IPS DF 6.9 (cell line): ENCODE data around the gene PARD3B.

ENCODE experiments used
- DNase-seq: peaks from one replicate; pipeline ENCODE4 v3.0.0-alpha.2; 2013; ENCODE audit warnings: low read depth, low spot score
- H3K27ac ChIP-seq: one replicate; pipeline ENCODE4 v1.5.1; 2013; ENCODE audit warnings: low read length, control low read depth
- H3K27me3 ChIP-seq: 2 replicates; pipeline ENCODE4 v1.6.1; 2013; ENCODE audit warnings: mild to moderate bottlenecking, low read length; ENCODE audit not compliant: control insufficient read depth, insufficient read depth
- H3K36me3 ChIP-seq: 2 replicates; pipeline ENCODE4 v1.6.1; 2013; ENCODE audit warnings: low read length; ENCODE audit not compliant: control insufficient read depth, insufficient read depth
- H3K4me1 ChIP-seq: 2 replicates; pipeline ENCODE4 v1.6.1; 2013; ENCODE audit warnings: low read length; ENCODE audit not compliant: control insufficient read depth, insufficient read depth
- H3K4me3 ChIP-seq: 2 replicates; pipeline ENCODE4 v1.5.1; 2013; ENCODE audit warnings: mild to moderate bottlenecking, low read length
- H3K9me3 ChIP-seq: 2 replicates; pipeline ENCODE4 v1.6.1; 2013; ENCODE audit warnings: low read length, inconsistent platforms; ENCODE audit not compliant: control insufficient read depth, insufficient read depth
- WGBS: extraction: QIAGEN DNeasy Blood & Tissue Kit; methylation state at CpG from one replicate; pipeline ENCODE4 v1.1.7; 2013; ENCODE audit warnings: mixed read lengths, missing lambda C conversion rate; ENCODE audit not compliant: insufficient read length, insufficient coverage; 5-methylcytosine and 5-hydroxymethylcytosine counted together

PARD3B gene

GRCh38 chr2:204986641-204987040, 441.4 kb downstream of the PARD3B start:
- no peak overlapping the region for H3K4me3 ChIP-seq
- no peaks in the 10 kb centered on the region for H3K4me1 ChIP-seq
- no peaks in the 10 kb centered on the region for H3K9me3 ChIP-seq
- no CpG with 5 or more reads among the region's 5 CpGs for WGBS
- H3K27me3 ChIP-seq, result no peaks in the 10 kb centered on the region
- H3K36me3 ChIP-seq, result no peaks in the 10 kb centered on the region
- H3K27ac ChIP-seq, result no peak overlapping the region
- DNase-seq, result no peak

DNA sequence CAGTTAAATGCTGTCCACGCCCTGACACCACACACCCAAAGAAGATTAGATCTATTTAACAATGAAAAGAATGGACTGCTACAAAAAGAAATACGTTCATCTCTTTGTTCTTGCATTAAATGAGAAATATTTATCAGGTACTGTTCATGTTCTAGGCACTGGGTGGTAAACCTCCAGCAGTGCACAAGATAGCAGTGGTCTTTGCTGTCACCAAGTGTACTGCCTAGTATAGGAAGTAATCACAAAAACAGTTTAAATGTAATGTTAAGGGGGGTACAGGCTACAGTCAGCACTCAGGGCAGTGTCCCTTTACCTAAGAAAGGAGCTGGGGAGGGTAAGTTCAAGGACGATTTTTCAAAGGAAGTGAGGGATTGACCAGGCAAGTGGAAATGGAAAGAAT, 443.6 kb downstream of the PARD3B start:
- no peaks in the 10 kb centered on the region for H3K9me3 ChIP-seq
- no peak overlapping the region for H3K27ac ChIP-seq
- H3K4me1 ChIP-seq, result no peaks in the 10 kb centered on the region
- no peaks in the 10 kb centered on the region for H3K36me3 ChIP-seq
- no peak for DNase-seq
- no CpG with 5 or more reads among the region's 3 CpGs for WGBS
- H3K4me3 ChIP-seq, result no peak overlapping the region
- H3K27me3 ChIP-seq, result no peaks in the 10 kb centered on the region

GRCh38 chr2:204989877-204990276, 444.6 kb downstream of the PARD3B start:
- H3K4me3 ChIP-seq, result no peak overlapping the region
- no peaks in the 10 kb centered on the region for H3K9me3 ChIP-seq
- no peak overlapping the region for H3K27ac ChIP-seq
- WGBS, result no CpG with 5 or more reads among the region's 1 CpG
- no peaks in the 10 kb centered on the region for H3K27me3 ChIP-seq
- no peaks in the 10 kb centered on the region for H3K36me3 ChIP-seq
- no peaks in the 10 kb centered on the region for H3K4me1 ChIP-seq
- DNase-seq, result no peak

DNA sequence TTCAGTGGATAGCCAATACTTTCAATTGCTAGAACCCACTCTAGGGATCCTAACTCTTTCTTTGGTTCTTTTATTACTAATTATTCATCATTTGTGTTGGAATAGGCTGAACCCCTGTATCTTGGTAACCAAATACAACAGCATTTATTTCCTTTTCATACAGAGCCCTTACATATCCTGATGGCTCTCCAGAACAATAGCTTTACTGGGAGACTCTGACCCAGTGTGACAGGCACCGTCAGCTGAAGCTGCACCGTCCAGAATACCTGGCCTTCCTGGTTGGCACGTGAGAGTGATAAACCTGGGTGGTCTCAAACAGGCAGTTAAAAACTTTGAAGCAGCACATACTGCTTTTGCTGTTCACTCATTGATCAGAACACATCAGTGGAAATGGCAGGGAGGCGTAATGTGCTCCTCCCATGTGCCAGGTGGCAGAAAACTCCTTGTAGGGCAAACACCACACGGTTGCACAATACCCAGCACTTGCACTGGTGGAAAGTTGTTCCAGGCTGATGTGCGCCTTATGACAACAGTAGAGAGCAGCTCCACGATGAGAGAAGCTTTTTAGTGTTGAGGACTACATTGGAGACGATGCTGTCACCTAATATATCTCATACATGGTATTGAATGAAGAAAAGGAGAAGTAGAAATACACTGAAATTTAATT, 456.2 kb downstream of the PARD3B start:
- WGBS, result no CpG with 5 or more reads among the region's 8 CpGs
- Histone ChIP-seq H3K9me3 (no peaks in the 10 kb centered on the region), H3K36me3 (no peaks in the 10 kb centered on the region), H3K4me1 (no peaks in the 10 kb centered on the region), H3K27me3 (no peaks in the 10 kb centered on the region), H3K27ac (no peak overlapping the region), H3K4me3 (no peak overlapping the region)
- DNase-seq, result no peak

DNA sequence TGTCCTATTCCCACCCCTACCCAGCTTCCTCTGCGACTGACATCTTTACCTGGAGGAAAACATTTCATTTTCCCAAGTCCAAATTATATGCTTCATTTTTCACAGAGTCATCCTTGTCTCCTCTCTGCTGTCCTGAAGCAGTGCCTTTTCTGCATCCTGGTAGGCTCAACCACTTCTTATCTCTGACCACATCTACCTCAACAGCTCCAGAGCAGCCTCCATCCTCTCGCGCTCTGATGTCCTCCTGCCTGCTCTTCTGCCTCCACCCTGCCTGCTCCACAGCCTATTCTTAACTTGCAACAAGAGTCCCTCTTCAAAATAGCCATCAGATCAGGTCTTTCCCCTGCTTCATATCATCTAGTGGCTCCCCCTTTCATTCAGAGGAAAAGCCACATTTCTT, 457.1 kb downstream of the PARD3B start:
- Histone ChIP-seq H3K9me3 (no peaks in the 10 kb centered on the region), H3K27me3 (no peaks in the 10 kb centered on the region), H3K36me3 (no peaks in the 10 kb centered on the region), H3K4me1 (no peaks in the 10 kb centered on the region), H3K27ac (no peak overlapping the region), H3K4me3 (no peak overlapping the region)
- no peak for DNase-seq
- WGBS, result no CpG with 5 or more reads among the region's 3 CpGs

DNA sequence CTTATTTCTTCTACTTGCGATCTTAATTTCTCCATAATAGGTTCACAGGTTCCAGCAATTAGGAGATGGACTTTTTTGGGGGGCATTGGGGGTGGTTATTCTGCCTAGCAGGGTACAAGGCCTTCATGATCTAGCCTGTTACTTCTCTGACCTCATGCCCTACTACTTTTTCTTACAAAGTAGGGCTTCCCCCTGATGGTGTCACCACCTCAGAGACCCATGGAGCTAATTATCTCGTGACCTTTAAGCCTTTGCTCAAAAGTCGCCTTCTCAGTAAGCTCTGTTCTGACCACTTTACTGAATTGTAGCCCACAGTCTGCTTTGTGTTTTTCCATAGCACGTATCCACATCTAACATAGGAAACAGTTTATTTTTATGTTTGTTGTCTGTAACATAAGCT, 458.0 kb downstream of the PARD3B start:
- H3K27me3 ChIP-seq, result no peaks in the 10 kb centered on the region
- H3K36me3 ChIP-seq, result no peaks in the 10 kb centered on the region
- H3K4me1 ChIP-seq, result no peaks in the 10 kb centered on the region
- no peak overlapping the region for H3K27ac ChIP-seq
- no peak for DNase-seq
- WGBS, result no CpG with 5 or more reads among the region's 4 CpGs
- H3K4me3 ChIP-seq, result no peak overlapping the region
- H3K9me3 ChIP-seq, result no peaks in the 10 kb centered on the region

GRCh38 chr2:205010196-205010595, 464.9 kb downstream of the PARD3B start:
- H3K4me3 ChIP-seq, result no peak overlapping the region
- H3K27me3 ChIP-seq, result no peaks in the 10 kb centered on the region
- H3K9me3 ChIP-seq, result no peaks in the 10 kb centered on the region
- WGBS, result no CpG with 5 or more reads among the region's 1 CpG
- H3K4me1 ChIP-seq, result no peaks in the 10 kb centered on the region
- H3K36me3 ChIP-seq, result no peaks in the 10 kb centered on the region
- no peak overlapping the region for H3K27ac ChIP-seq
- DNase-seq, result no peak

DNA sequence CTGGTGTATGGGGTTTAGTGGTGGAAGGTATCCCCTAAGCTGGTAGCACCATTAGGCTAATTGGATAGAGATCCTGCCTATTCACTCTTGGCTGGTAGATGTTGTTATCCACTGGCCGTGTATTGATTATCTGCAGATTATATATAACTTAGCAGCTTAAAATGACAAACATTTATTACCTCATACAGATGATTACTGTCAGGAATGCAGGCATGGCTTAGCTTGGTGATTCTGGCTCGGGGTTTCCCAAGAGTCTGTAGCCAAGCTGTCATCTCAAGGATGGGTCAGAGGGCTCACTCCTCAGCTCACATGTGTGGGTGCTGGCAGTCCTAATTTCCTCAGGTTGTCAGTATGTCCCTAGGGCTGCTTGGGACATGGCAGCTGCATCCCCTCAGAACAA, 465.8 kb downstream of the PARD3B start:
- Histone ChIP-seq H3K9me3 (no peaks in the 10 kb centered on the region), H3K4me3 (no peak overlapping the region), H3K4me1 (no peaks in the 10 kb centered on the region), H3K36me3 (no peaks in the 10 kb centered on the region), H3K27ac (no peak overlapping the region), H3K27me3 (no peaks in the 10 kb centered on the region)
- no CpG with 5 or more reads among the region's 2 CpGs for WGBS
- no peak for DNase-seq

DNA sequence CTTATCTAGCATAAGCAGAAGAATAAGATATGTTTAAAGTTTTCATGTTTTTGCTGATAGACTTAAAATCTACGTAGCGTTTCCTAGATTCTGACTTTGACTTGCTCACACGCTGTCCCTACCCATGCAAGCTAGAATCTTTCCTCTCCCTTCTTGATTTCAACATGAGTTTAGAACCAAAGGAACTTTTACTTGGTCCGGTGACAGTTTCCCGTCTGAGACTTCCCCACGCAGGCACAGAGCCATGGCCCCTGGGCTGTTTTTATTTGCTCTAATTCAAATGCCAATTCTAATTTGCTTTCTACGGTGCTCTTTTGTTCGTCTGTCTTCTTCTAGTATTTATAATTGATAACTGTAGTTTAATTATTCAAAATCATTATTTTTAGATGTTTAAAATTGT, 467.7 kb downstream of the PARD3B start:
- Histone ChIP-seq H3K4me3 (no peak overlapping the region), H3K27me3 (no peaks in the 10 kb centered on the region), H3K27ac (no peak overlapping the region), H3K4me1 (no peaks in the 10 kb centered on the region), H3K36me3 (no peaks in the 10 kb centered on the region), H3K9me3 (no peaks in the 10 kb centered on the region)
- WGBS, result no CpG with 5 or more reads among the region's 8 CpGs
- DNase-seq, result no peak

DNA sequence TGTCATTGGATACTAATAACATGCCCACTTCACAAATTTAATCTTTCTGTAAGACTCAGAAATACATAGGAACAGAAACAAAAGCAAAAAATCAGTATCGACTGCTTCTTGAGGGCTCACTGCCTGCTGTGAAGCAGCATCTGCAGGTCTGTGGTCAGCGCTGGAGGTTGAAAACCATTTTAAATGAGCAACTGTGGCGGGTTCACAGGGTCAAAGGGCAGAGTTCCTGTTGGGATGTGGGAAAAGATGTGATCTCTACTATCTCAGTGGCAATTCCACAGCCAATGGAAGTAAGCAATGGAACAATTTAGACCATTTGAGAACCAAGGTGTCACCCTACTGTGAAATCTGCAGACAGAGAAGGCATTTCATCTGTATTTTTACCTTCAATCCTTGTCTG, 468.3 kb downstream of the PARD3B start:
- Histone ChIP-seq H3K27ac (no peak overlapping the region), H3K36me3 (no peaks in the 10 kb centered on the region), H3K27me3 (no peaks in the 10 kb centered on the region), H3K4me3 (no peak overlapping the region), H3K4me1 (no peaks in the 10 kb centered on the region), H3K9me3 (no peaks in the 10 kb centered on the region)
- no peak for DNase-seq
- no CpG with 5 or more reads among the region's 3 CpGs for WGBS

DNA sequence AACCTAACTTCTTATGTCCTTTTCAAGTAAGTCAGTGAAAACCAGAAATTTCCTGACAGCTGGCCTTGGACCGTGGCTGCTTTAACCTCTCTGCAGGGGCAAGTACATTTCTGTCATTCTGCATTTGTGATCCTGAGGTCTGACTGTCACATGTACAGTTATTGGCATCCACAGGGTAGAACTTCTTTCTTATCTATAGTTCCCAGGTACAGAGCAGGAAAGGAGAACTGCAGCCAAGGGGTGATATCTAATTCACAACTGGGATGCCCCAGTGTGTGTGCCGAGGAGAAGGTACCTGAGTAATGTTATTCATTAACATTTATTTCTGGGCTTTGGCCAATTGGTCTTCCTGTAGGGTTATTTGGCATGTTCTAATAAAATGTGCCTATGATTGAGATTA, 468.9 kb downstream of the PARD3B start:
- no peaks in the 10 kb centered on the region for H3K36me3 ChIP-seq
- H3K4me3 ChIP-seq, result no peak overlapping the region
- H3K27ac ChIP-seq, result no peak overlapping the region
- H3K27me3 ChIP-seq, result no peaks in the 10 kb centered on the region
- H3K9me3 ChIP-seq, result no peaks in the 10 kb centered on the region
- WGBS, result no CpG with 5 or more reads among the region's 2 CpGs
- no peaks in the 10 kb centered on the region for H3K4me1 ChIP-seq
- DNase-seq, result no peak
